K562 (cell line): ENCODE measurements around the gene SEPHS2. TPM values are rescaled to one million over a fixed set of nuclear protein-coding genes. Genes with fewer than 3 reads are reported as not detected.

ENCODE experiments used
- ADNP ChIP-seq: fragments of 200-800 bp; sonication (Bioruptor generic); IDR thresholded peaks from 2 replicates; pipeline ENCODE4 v1.6.1; 2016; ENCODE audit warnings: missing genetic modification characterization, missing compliant biosample characterization
- LARP7 ChIP-seq: fragments of 450-650 bp; IDR thresholded peaks from 2 replicates; pipeline ENCODE4 v1.6.1; 2016
- MTA2 ChIP-seq: fragments of 450-650 bp; IDR thresholded peaks from 2 replicates; pipeline ENCODE4 v1.6.1; 2016; ENCODE audit warnings: low read depth
- NFXL1 ChIP-seq: fragments of 450-650 bp; formaldehyde crosslinking; IDR thresholded peaks from 2 replicates; pipeline ENCODE4 v1.4.0; 2021; ENCODE audit warnings: mild to moderate bottlenecking
- SMARCA5 ChIP-seq: fragments of 450-650 bp; IDR thresholded peaks from 2 replicates; pipeline ENCODE4 v1.6.1; 2016
- TRIM28 ChIP-seq: fragments of 450-650 bp; IDR thresholded peaks from 2 replicates; pipeline ENCODE4 v1.6.1; 2017
- ZNF41 ChIP-seq: fragments of 250-450 bp; sonication (Bioruptor Pico); conservative IDR thresholded peaks from 2 replicates; pipeline ENCODE4 v1.4.0; 2020; ENCODE audit warnings: mild to moderate bottlenecking
- polyA plus RNA-seq, 8 experiments: library from polyadenylated mRNA; depleted of rRNA in 4 of 8; stranded (reverse) in 5 of 8; unstranded in 3 of 8; fragments of >200 nt; fragmentation: Nextera tagmentation in 2 of 8; fragmentation: Illumina TruSeq in 1 of 8; extraction: Ambion mirVana in 2 of 8; extraction: Trizol in 1 of 8; gene quantifications; 2 replicates each; pipeline versions ENCODE4 v1.2.1 to v1.2.3, GENCODE V29; 2011 to 2014; ENCODE audit warnings: inconsistent platforms in 1 of 8, missing spikeins in 1 of 8
- total RNA-seq, 7 experiments: library from RNA; depleted of rRNA in 6 of 7; stranded (reverse); fragments of >200 nt in 6 of 7; fragmentation: Illumina TruSeq in 2 of 7; extraction: Trizol in 2 of 7; gene quantifications; 2 replicates each; pipeline versions ENCODE4 v1.2.1 to v1.2.3, GENCODE V29; 2011 to 2021; ENCODE audit warnings: low replicate concordance in 1 of 7
- TF ChIP-seq, protein P1 (sequence below): fragments of 250-450 bp; sonication (Bioruptor Pico); IDR thresholded peaks from 2 replicates; pipeline ENCODE4 v1.5.0; 2021; ENCODE audit warnings: mild to moderate bottlenecking, moderate library complexity
- TF ChIP-seq, protein P2 (sequence below): fragments of 250-450 bp; sonication (Bioruptor Pico); IDR thresholded peaks from 2 replicates; pipeline ENCODE4 v1.4.0; 2020; ENCODE audit warnings: mild to moderate bottlenecking, moderate library complexity
- TF ChIP-seq, protein P3 (sequence below): sonication (generic); formaldehyde crosslinking; IDR thresholded peaks from 2 replicates; pipeline ENCODE4 v1.8.0; 2023; ENCODE audit warnings: missing genetic modification reagents, mild to moderate bottlenecking, borderline replicate concordance
- TF ChIP-seq, protein P4 (sequence below): sonication (generic); formaldehyde crosslinking; IDR thresholded peaks from 2 replicates; pipeline ENCODE4 v1.8.0; 2022; ENCODE audit warnings: mild to moderate bottlenecking, missing genetic modification reagents
- TF ChIP-seq, protein P5 (sequence below): sonication (generic); formaldehyde crosslinking; IDR thresholded peaks from 2 replicates; pipeline ENCODE4 v1.8.0; 2022; ENCODE audit warnings: mild to moderate bottlenecking, low read depth, missing genetic modification reagents
- TF ChIP-seq, protein P6 (sequence below): fragments of 450-650 bp; IDR thresholded peaks from 2 replicates; pipeline ENCODE4 v1.6.1; 2018; ENCODE audit warnings: mild to moderate bottlenecking, low read depth; ENCODE audit not compliant: partially characterized antibody

Gene SEPHS2
- total and polyA plus RNA-seq, 9 of the 15 experiments (the other 6 are each of a cell fraction or from before 2014, with no cell fraction given): 20.9 to 90.6 (median 43.4) TPM

DNA sequence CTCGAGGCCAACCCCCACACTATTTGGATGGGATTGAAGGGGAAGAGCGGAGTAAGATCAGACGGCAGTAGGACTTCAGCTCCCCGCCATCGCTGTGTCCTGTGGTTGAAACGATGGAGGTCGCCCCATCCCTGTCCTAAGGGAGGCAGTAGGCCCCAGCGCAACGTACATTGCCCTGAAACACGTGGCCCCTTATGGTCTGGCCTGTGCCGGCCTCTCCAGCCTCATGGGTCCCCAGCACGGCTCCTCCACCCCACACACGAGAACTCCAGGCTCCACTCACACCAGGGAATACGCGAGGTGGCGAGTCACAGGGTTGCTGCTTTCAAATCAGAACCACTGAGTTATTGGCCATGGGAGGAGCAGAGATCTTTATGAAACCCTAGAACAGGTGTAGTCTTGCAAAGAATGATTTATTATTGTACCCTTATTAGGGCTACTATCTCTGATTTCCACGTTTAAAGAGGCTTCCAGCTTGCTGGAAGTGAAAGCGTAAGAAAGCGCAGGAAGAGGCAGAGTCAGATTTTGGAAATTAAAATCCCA, 15.2 kb downstream of the SEPHS2 start (continued):
- TF ChIP-seq, protein P1, sequence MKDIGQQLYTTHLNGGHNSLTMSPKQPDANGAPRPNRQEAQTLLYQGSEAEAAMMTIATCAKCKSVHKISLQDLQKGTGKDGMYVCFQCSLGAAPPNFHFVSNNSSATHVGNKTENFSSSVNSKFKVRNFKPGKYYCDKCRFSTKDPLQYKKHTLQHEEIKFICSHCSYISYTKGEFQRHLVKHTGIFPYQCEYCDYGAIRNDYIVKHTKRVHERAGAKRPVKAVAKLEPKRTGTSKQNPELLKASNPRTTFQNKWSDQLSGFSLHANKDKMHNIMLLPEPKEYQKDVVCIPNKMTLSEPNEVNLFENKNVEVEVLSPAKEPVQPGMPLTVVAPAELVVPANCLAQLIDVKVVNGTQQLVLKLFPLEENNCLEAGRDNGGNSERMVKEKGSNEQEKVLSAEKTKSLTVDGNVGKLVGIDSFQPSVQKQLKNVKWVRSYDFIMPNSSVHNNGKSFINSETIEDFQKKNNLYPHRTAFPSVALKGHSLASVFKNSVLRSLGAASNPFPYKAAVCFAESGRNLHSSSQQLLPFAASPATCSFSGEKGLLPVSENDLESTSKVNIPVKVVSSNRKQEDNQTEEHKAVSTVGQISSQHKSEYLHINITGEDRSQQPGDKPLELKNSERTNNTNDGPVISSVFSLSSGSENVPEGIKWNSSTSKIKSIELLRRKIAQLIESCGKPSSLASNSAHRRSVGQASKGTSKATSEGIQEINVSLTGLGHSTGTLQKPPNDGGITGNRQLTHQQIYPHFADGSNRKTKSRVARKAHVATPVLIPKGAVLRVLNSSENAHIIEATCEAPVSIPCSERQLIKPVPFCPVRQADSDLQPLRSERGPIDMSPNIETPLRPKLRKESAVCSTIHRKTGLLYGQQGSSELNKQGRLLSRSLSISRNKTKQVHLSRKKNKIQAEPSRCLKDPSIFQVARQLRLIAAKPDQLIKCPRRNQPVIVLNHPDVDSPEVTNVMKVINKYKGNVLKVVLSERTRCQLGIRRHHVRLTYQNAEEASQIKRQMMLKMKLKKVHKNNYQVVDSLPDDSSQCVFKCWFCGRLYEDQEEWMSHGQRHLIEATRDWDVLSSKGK (CRISPR knock-in tag): no peak
- TF ChIP-seq ADNP (tag) (no peak), MTA2 (no peak), TRIM28 (peak; percentile 56; the same call in 1 of the 2 replicates), LARP7 (no peak), SMARCA5 (no peak), ZNF41 (CRISPR knock-in tag) (no peak), NFXL1 (CRISPR knock-in tag) (no peak)
- TF ChIP-seq, protein P2, sequence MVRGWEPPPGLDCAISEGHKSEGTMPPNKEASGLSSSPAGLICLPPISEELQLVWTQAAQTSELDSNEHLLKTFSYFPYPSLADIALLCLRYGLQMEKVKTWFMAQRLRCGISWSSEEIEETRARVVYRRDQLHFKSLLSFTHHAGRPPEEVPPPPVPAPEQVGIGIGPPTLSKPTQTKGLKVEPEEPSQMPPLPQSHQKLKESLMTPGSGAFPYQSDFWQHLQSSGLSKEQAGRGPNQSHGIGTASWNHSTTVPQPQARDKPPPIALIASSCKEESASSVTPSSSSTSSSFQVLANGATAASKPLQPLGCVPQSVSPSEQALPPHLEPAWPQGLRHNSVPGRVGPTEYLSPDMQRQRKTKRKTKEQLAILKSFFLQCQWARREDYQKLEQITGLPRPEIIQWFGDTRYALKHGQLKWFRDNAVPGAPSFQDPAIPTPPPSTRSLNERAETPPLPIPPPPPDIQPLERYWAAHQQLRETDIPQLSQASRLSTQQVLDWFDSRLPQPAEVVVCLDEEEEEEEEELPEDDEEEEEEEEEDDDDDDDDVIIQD (CRISPR knock-in tag): no peak
- TF ChIP-seq, protein P3, sequence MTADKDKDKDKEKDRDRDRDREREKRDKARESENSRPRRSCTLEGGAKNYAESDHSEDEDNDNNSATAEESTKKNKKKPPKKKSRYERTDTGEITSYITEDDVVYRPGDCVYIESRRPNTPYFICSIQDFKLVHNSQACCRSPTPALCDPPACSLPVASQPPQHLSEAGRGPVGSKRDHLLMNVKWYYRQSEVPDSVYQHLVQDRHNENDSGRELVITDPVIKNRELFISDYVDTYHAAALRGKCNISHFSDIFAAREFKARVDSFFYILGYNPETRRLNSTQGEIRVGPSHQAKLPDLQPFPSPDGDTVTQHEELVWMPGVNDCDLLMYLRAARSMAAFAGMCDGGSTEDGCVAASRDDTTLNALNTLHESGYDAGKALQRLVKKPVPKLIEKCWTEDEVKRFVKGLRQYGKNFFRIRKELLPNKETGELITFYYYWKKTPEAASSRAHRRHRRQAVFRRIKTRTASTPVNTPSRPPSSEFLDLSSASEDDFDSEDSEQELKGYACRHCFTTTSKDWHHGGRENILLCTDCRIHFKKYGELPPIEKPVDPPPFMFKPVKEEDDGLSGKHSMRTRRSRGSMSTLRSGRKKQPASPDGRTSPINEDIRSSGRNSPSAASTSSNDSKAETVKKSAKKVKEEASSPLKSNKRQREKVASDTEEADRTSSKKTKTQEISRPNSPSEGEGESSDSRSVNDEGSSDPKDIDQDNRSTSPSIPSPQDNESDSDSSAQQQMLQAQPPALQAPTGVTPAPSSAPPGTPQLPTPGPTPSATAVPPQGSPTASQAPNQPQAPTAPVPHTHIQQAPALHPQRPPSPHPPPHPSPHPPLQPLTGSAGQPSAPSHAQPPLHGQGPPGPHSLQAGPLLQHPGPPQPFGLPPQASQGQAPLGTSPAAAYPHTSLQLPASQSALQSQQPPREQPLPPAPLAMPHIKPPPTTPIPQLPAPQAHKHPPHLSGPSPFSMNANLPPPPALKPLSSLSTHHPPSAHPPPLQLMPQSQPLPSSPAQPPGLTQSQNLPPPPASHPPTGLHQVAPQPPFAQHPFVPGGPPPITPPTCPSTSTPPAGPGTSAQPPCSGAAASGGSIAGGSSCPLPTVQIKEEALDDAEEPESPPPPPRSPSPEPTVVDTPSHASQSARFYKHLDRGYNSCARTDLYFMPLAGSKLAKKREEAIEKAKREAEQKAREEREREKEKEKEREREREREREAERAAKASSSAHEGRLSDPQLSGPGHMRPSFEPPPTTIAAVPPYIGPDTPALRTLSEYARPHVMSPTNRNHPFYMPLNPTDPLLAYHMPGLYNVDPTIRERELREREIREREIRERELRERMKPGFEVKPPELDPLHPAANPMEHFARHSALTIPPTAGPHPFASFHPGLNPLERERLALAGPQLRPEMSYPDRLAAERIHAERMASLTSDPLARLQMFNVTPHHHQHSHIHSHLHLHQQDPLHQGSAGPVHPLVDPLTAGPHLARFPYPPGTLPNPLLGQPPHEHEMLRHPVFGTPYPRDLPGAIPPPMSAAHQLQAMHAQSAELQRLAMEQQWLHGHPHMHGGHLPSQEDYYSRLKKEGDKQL (CRISPR knock-in tag): no peak
- TF ChIP-seq, protein P4, sequence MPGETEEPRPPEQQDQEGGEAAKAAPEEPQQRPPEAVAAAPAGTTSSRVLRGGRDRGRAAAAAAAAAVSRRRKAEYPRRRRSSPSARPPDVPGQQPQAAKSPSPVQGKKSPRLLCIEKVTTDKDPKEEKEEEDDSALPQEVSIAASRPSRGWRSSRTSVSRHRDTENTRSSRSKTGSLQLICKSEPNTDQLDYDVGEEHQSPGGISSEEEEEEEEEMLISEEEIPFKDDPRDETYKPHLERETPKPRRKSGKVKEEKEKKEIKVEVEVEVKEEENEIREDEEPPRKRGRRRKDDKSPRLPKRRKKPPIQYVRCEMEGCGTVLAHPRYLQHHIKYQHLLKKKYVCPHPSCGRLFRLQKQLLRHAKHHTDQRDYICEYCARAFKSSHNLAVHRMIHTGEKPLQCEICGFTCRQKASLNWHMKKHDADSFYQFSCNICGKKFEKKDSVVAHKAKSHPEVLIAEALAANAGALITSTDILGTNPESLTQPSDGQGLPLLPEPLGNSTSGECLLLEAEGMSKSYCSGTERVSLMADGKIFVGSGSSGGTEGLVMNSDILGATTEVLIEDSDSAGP (CRISPR knock-in tag): no peak
- TF ChIP-seq, protein P5, sequence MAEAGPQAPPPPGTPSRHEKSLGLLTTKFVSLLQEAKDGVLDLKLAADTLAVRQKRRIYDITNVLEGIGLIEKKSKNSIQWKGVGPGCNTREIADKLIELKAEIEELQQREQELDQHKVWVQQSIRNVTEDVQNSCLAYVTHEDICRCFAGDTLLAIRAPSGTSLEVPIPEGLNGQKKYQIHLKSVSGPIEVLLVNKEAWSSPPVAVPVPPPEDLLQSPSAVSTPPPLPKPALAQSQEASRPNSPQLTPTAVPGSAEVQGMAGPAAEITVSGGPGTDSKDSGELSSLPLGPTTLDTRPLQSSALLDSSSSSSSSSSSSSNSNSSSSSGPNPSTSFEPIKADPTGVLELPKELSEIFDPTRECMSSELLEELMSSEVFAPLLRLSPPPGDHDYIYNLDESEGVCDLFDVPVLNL (CRISPR knock-in tag): 0 out of 2 replicates have a peak, but pooled peaks have one; percentile 69
- TF ChIP-seq, protein P6, sequence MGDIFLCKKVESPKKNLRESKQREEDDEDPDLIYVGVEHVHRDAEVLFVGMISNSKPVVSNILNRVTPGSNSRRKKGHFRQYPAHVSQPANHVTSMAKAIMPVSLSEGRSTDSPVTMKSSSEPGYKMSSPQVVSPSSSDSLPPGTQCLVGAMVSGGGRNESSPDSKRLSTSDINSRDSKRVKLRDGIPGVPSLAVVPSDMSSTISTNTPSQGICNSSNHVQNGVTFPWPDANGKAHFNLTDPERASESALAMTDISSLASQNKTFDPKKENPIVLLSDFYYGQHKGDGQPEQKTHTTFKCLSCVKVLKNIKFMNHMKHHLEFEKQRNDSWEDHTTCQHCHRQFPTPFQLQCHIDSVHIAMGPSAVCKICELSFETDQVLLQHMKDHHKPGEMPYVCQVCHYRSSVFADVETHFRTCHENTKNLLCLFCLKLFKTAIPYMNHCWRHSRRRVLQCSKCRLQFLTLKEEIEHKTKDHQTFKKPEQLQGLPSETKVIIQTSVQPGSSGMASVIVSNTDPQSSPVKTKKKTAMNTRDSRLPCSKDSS: no peak
